GM23338 (cell line): ENCODE data around the gene RWDD3. TPM values are rescaled to one million over a fixed set of nuclear protein-coding genes. Genes with fewer than 3 reads are reported as not detected.

Source experiments
- ATAC-seq: fragments of 200-7000 bp; cut with Tn5 transposase; 3 replicates; pipeline ENCODE4 v1.9.1; 2020
- DNase-seq: peaks from one replicate; pipeline ENCODE4 v3.0.0-alpha.2; 2015; ENCODE audit warnings: low spot score
- H2AFZ ChIP-seq: fragments of 200-600 bp; sonication (generic); 2 replicates; pipeline ENCODE4 v1.8.0; 2016; ENCODE audit warnings: antibody characterized with exemption, mild to moderate bottlenecking, moderate library complexity
- H3F3A ChIP-seq: fragments of 200-600 bp; sonication (generic); replicated peaks from 2 replicates; pipeline ENCODE4 v1.8.0; 2017; ENCODE audit warnings: antibody characterized with exemption, mixed run types, low read depth
- H3K27ac ChIP-seq: fragments of 200-600 bp; sonication (generic); 2 replicates; pipeline ENCODE4 v1.6.1; 2016; ENCODE audit warnings: low read depth
- H3K27me3 ChIP-seq: fragments of 200-600 bp; sonication (generic); 2 replicates; pipeline ENCODE4 v1.8.0; 2016; ENCODE audit warnings: mild to moderate bottlenecking, mixed run types, moderate library complexity; ENCODE audit not compliant: insufficient read depth
- H3K36me3 ChIP-seq: fragments of 200-600 bp; sonication (generic); 2 replicates; pipeline ENCODE4 v1.8.0; 2016; ENCODE audit warnings: mild to moderate bottlenecking; ENCODE audit not compliant: insufficient read depth
- H3K4me1 ChIP-seq: fragments of 200-600 bp; sonication (generic); 2 replicates; pipeline ENCODE4 v1.8.0; 2016; ENCODE audit warnings: mild to moderate bottlenecking, moderate library complexity; ENCODE audit not compliant: insufficient read depth
- H3K4me2 ChIP-seq: fragments of 200-600 bp; sonication (generic); 2 replicates; pipeline ENCODE4 v1.7.1; 2017; ENCODE audit warnings: mixed run types
- H3K4me3 ChIP-seq: fragments of 200-600 bp; sonication (generic); 2 replicates; pipeline ENCODE4 v1.6.1; 2016; ENCODE audit warnings: mixed run types
- H3K79me2 ChIP-seq: fragments of 200-600 bp; sonication (generic); replicated peaks from 2 replicates; pipeline ENCODE4 v1.8.0; 2017; ENCODE audit warnings: mild to moderate bottlenecking; ENCODE audit not compliant: insufficient read depth
- H3K9me2 ChIP-seq: fragments of 200-600 bp; sonication (generic); 2 replicates; pipeline ENCODE4 v1.8.0; 2017; ENCODE audit not compliant: insufficient read depth
- H4K20me1 ChIP-seq: fragments of 200-600 bp; sonication (generic); replicated peaks from 2 replicates; pipeline ENCODE4 v1.8.0; 2017; ENCODE audit warnings: mild to moderate bottlenecking; ENCODE audit not compliant: insufficient read depth
- H3K27ac Mint-ChIP-seq: 2 replicates; pipeline ENCODE4 v1.8.0; 2020; ENCODE audit warnings: inconsistent platforms, mild to moderate bottlenecking, moderate library complexity, mixed read lengths
- H3K27me3 Mint-ChIP-seq: 3 replicates; pipeline ENCODE4 v1.8.0; 2022; ENCODE audit warnings: low read depth, mild to moderate bottlenecking, moderate library complexity, mixed read lengths, inconsistent platforms; ENCODE audit not compliant: insufficient read depth, poor library complexity
- H3K36me3 Mint-ChIP-seq: 3 replicates; pipeline ENCODE4 v1.8.0; 2021; ENCODE audit warnings: low read depth, mild to moderate bottlenecking, inconsistent platforms, moderate library complexity, mixed read lengths
- H3K4me1 Mint-ChIP-seq: 3 replicates; pipeline ENCODE4 v1.8.0; 2020; ENCODE audit warnings: mild to moderate bottlenecking, inconsistent platforms, mixed read lengths
- H3K4me3 Mint-ChIP-seq: 3 replicates; pipeline ENCODE4 v1.8.0; 2021; ENCODE audit warnings: moderate library complexity, mild to moderate bottlenecking, inconsistent platforms, mixed read lengths
- H3K9me3 Mint-ChIP-seq: 3 replicates; pipeline ENCODE4 v1.8.0; 2020; ENCODE audit warnings: moderate library complexity, mild to moderate bottlenecking, inconsistent platforms, mixed read lengths
- CREB1 ChIP-seq: fragments of 250-450 bp; sonication (Bioruptor Pico); IDR thresholded peaks from 2 replicates; pipeline ENCODE4 v1.5.0; 2020; ENCODE audit warnings: low read depth, mild to moderate bottlenecking, moderate library complexity
- EZH2 ChIP-seq: fragments of 200-600 bp; sonication (generic); IDR thresholded peaks from one replicate; pipeline ENCODE4 v1.8.0; 2017; ENCODE audit warnings: antibody characterized with exemption, mild to moderate bottlenecking, low read depth; ENCODE audit not compliant: unreplicated experiment
- EZH2phosphoT487 ChIP-seq: fragments of 200-600 bp; sonication (generic); IDR thresholded peaks from one replicate; pipeline ENCODE4 v1.8.1; 2018; ENCODE audit warnings: antibody characterized with exemption; ENCODE audit not compliant: unreplicated experiment
- JUNB ChIP-seq: IDR thresholded peaks from one replicate; pipeline ENCODE4 v1.6.1; 2016; ENCODE audit warnings: antibody characterized with exemption; ENCODE audit not compliant: unreplicated experiment
- NANOG ChIP-seq: IDR thresholded peaks from 2 replicates; pipeline ENCODE4 v1.6.1; 2016; ENCODE audit warnings: antibody characterized with exemption, borderline replicate concordance
- POLR2AphosphoS5 ChIP-seq: IDR thresholded peaks from 2 replicates; pipeline ENCODE4 v1.6.1; 2016; ENCODE audit warnings: antibody characterized with exemption, low read depth
- REST ChIP-seq: IDR thresholded peaks from one replicate; pipeline ENCODE4 v1.6.1; 2018; ENCODE audit warnings: antibody characterized with exemption; ENCODE audit not compliant: unreplicated experiment
- STAT1 ChIP-seq: IDR thresholded peaks from one replicate; pipeline ENCODE4 v1.6.1; 2016; ENCODE audit warnings: antibody characterized with exemption; ENCODE audit not compliant: unreplicated experiment
- ZNF114 ChIP-seq: fragments of 250-450 bp; sonication (Bioruptor Pico); IDR thresholded peaks from 2 replicates; pipeline ENCODE4 v1.5.0; 2020; ENCODE audit warnings: mild to moderate bottlenecking, moderate library complexity
- ZNF331 ChIP-seq: fragments of 250-450 bp; sonication (Bioruptor Pico); IDR thresholded peaks from 2 replicates; pipeline ENCODE4 v1.5.0; 2020; ENCODE audit warnings: low read depth, mild to moderate bottlenecking, moderate library complexity
- ZNF462 ChIP-seq: fragments of 250-450 bp; sonication (Bioruptor Pico); IDR thresholded peaks from 2 replicates; pipeline ENCODE4 v1.5.0; 2020; ENCODE audit warnings: mild to moderate bottlenecking, moderate library complexity
- polyA plus RNA-seq: library from polyadenylated mRNA; unstranded; fragments of >200 nt; fragmentation: Nextera tagmentation; extraction: Ambion mirVana; gene quantifications from 2 replicates; pipeline ENCODE4 v1.2.1, GENCODE V29; 2016
- total RNA-seq: library from RNA; depleted of rRNA; stranded (reverse); fragments of >200 nt; shearing (Covaris generic); gene quantifications from 2 replicates; pipeline ENCODE4 v1.2.3, GENCODE V29; 2014
- TF ChIP-seq, protein P1 (sequence below), 2 experiments: fragments of 200-600 bp in 1 of 2; sonication (generic) in 1 of 2; conservative IDR thresholded peaks; 2 replicates each; pipeline versions ENCODE4 v1.5.1 to v1.6.1; 2016 to 2017; ENCODE audit warnings: antibody characterized with exemption in 2 of 2, low read depth in 2 of 2, mild to moderate bottlenecking in 2 of 2, moderate library complexity in 1 of 2
- TF ChIP-seq, protein P2 (sequence below): IDR thresholded peaks from 2 replicates; pipeline ENCODE4 v1.6.1; 2016; ENCODE audit warnings: antibody characterized with exemption

RWDD3 gene
- total and polyA plus RNA-seq, 2 experiments from 2014 or later: 19.3 to 50.7 TPM

DNA sequence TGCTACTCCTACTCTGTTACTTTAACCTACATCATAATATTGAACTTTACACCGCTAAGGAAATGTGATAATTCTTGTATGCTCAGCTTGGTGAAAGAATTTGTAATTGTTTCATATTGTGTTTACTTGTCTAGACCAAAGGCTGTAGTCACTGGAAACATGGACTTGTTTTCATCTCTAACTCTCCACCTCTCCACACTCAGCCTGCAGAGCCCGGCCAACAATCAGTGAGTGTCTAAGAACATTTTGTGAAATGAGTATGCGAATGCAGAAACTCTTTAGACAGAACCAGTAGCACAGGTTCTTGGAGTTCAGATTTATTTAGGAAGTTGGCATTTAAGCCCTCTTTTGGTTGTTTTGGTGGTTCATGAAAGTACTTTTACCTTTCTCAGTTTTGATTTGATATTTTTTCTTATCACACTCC is 3.2 kb upstream of the RWDD3 start:
- TF ChIP-seq NANOG: no peak
- no peak for TF ChIP-seq CREB1 (CRISPR knock-in tag)
- no peak for TF ChIP-seq POLR2AphosphoS5
- no peak for TF ChIP-seq STAT1
- no peak for TF ChIP-seq ZNF462 (CRISPR knock-in tag)
- no peak for TF ChIP-seq REST
- TF ChIP-seq EZH2phosphoT487: no peak
- TF ChIP-seq, protein P1, sequence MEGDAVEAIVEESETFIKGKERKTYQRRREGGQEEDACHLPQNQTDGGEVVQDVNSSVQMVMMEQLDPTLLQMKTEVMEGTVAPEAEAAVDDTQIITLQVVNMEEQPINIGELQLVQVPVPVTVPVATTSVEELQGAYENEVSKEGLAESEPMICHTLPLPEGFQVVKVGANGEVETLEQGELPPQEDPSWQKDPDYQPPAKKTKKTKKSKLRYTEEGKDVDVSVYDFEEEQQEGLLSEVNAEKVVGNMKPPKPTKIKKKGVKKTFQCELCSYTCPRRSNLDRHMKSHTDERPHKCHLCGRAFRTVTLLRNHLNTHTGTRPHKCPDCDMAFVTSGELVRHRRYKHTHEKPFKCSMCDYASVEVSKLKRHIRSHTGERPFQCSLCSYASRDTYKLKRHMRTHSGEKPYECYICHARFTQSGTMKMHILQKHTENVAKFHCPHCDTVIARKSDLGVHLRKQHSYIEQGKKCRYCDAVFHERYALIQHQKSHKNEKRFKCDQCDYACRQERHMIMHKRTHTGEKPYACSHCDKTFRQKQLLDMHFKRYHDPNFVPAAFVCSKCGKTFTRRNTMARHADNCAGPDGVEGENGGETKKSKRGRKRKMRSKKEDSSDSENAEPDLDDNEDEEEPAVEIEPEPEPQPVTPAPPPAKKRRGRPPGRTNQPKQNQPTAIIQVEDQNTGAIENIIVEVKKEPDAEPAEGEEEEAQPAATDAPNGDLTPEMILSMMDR (conservative IDR thresholded peaks at IDR 0.05; ENCODE audit: low read depth in 2 of 2): no peak
- TF ChIP-seq, protein P2, sequence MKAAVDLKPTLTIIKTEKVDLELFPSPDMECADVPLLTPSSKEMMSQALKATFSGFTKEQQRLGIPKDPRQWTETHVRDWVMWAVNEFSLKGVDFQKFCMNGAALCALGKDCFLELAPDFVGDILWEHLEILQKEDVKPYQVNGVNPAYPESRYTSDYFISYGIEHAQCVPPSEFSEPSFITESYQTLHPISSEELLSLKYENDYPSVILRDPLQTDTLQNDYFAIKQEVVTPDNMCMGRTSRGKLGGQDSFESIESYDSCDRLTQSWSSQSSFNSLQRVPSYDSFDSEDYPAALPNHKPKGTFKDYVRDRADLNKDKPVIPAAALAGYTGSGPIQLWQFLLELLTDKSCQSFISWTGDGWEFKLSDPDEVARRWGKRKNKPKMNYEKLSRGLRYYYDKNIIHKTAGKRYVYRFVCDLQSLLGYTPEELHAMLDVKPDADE: no peak
- TF ChIP-seq JUNB: no peak
- no peak for TF ChIP-seq EZH2
- TF ChIP-seq ZNF331 (CRISPR knock-in tag): no peak
- no peak for TF ChIP-seq ZNF114
- no peaks in the 10 kb centered on the region; the same call in 2 of the 3 replicates for H3K9me3 Mint-ChIP-seq
- DNase-seq (no peak), ATAC-seq (no peak)
- H3K27ac Mint-ChIP-seq: no peak overlapping the region
- H2AFZ ChIP-seq: no peak overlapping the region
- H3K9me2 ChIP-seq: no peaks in the 10 kb centered on the region
- no peak overlapping the region for H3K4me3 Mint-ChIP-seq
- H3K27ac ChIP-seq: no peak overlapping the region
- H3F3A ChIP-seq: no peaks in the 10 kb centered on the region
- H3K36me3 ChIP-seq: no peaks in the 10 kb centered on the region
- 0 out of 2 replicates have a peak, but pooled peaks cover 8% of the 10 kb centered on the region for H3K4me1 ChIP-seq
- H3K79me2 ChIP-seq: peaks cover 6% of the 10 kb centered on the region
- no peak overlapping the region for H3K4me3 ChIP-seq
- no peaks in the 10 kb centered on the region for H3K36me3 Mint-ChIP-seq
- peaks cover 5% of the 10 kb centered on the region for H3K27me3 Mint-ChIP-seq
- H3K4me2 ChIP-seq: no peak overlapping the region
- H3K27me3 ChIP-seq: no peaks in the 10 kb centered on the region
- no peaks in the 10 kb centered on the region for H4K20me1 ChIP-seq
- H3K4me1 Mint-ChIP-seq: peaks cover 9% of the 10 kb centered on the region; the same call in 2 of the 3 replicates
